GM12878 (cell line): ENCODE measurements around the gene CCBE1. TPM values are rescaled to one million over a fixed set of nuclear protein-coding genes. Genes with fewer than 3 reads are reported as not detected.

Experiments used
- ATAC-seq: fragments of 200-7000 bp; cut with Tn5 transposase; 3 replicates; pipeline ENCODE4 v1.9.1; 2020; ENCODE audit warnings: mild to moderate bottlenecking, moderate library complexity
- BruUV-seq: library from RNA; stranded (reverse); fragments of 400-500 nt; replicated peaks from 2 replicates; lab custom pipeline; 2021; lab: Mats Ljungman, UMichigan
- CTCF ChIA-PET: fragments of 300-600 bp; sonication (Branson Sonifier 250); formaldehyde crosslinking; extraction: SDS; loops from one replicate; lab custom pipeline; 2021; ENCODE audit warnings: inconsistent platforms; lab: Yijun Ruan, JAX
- POLR2A ChIA-PET: fragments of 350-600 bp; formaldehyde crosslinking; extraction: SDS; loops from one replicate; lab custom pipeline; 2021; ENCODE audit warnings: inconsistent platforms; lab: Charles Lee
- RAD21 ChIA-PET: fragments of 300-600 bp; sonication (Branson Sonifier 250); formaldehyde crosslinking; loops from one replicate; lab custom pipeline; 2023; ENCODE audit warnings: antibody characterized with exemption; ENCODE audit not compliant: unreplicated experiment; lab: Charles Lee
- SMC1A ChIA-PET: fragments of 300-600 bp; sonication (Branson Sonifier 250); formaldehyde crosslinking; loops from one replicate; lab custom pipeline; 2023; ENCODE audit not compliant: unreplicated experiment, uncharacterized antibody; lab: Charles Lee
- DNase-seq: peaks from one replicate; pipeline ENCODE4 v3.0.0-alpha.2; 2011; ENCODE audit warnings: low read depth, low spot score
- FAIRE-seq: peaks from 3 replicates; lab custom pipeline; 2011; peaks lifted over from hg19 to GRCh38; lab: Jason Lieb, UNC
- H2AFZ ChIP-seq: 2 replicates; pipeline ENCODE4 v1.6.0; 2011; ENCODE audit warnings: low read depth, low read length, control low read depth; ENCODE audit not compliant: control insufficient read depth
- H3K27ac ChIP-seq: 2 replicates; pipeline ENCODE4 v1.5.1; 2011; ENCODE audit warnings: control low read depth; ENCODE audit not compliant: control insufficient read depth, insufficient read depth
- H3K27me3 ChIP-seq, 2 experiments: replicated peaks in 1 of 2; 2 replicates each; pipeline versions ENCODE4 v1.6.0 to v1.6.1; 2011; ENCODE audit warnings: low read length in 1 of 2; ENCODE audit not compliant: control insufficient read depth in 2 of 2, insufficient read depth in 2 of 2
- H3K36me3 ChIP-seq, 2 experiments: 2 replicates each; pipeline ENCODE4 v1.5.1; 2011; ENCODE audit warnings: low read length in 1 of 2; ENCODE audit not compliant: control insufficient read depth in 2 of 2, insufficient read depth in 2 of 2
- H3K4me1 ChIP-seq: 2 replicates; pipeline ENCODE4 v1.6.1; 2011; ENCODE audit warnings: mild to moderate bottlenecking, low read length, moderate library complexity, mixed read lengths; ENCODE audit not compliant: control insufficient read depth, insufficient read depth
- H3K4me2 ChIP-seq: 2 replicates; pipeline ENCODE4 v1.6.0; 2011; ENCODE audit warnings: control low read depth; ENCODE audit not compliant: control insufficient read depth, insufficient read depth
- H3K4me3 ChIP-seq: fragments of 200-600 bp; sonication (generic); 2 replicates; pipeline ENCODE4 v1.5.1; 2016
- H3K79me2 ChIP-seq: 2 replicates; pipeline ENCODE4 v1.6.0; 2011; ENCODE audit warnings: low read length; ENCODE audit not compliant: control insufficient read depth, insufficient read depth
- H3K9ac ChIP-seq: 2 replicates; pipeline ENCODE4 v1.8.0; 2011; ENCODE audit warnings: low read length, control low read depth, mixed read lengths; ENCODE audit not compliant: control insufficient read depth, insufficient read depth
- H3K9me3 ChIP-seq: replicated peaks from 3 replicates; pipeline ENCODE4 v1.5.1; 2011; ENCODE audit warnings: mild to moderate bottlenecking, low read length; ENCODE audit not compliant: control insufficient read depth, insufficient read depth
- H4K20me1 ChIP-seq: 2 replicates; pipeline ENCODE4 v1.6.0; 2011; ENCODE audit not compliant: control insufficient read depth, insufficient read depth
- CHD1 ChIP-seq: IDR thresholded peaks from 2 replicates; pipeline ENCODE4 v1.6.1; 2012; ENCODE audit warnings: low read depth, low read length, improper control_type of control experiment
- EP300 ChIP-seq, 2 experiments: fragments of 150-350 bp in 1 of 2; IDR thresholded peaks; 2 replicates each; pipeline ENCODE4 v1.6.1; 2011 to 2012; ENCODE audit warnings: low read depth in 2 of 2, low read length in 2 of 2, borderline replicate concordance in 1 of 2, improper control_type of control experiment in 1 of 2, inconsistent platforms in 1 of 2; ENCODE audit not compliant: control insufficient read depth in 1 of 2
- HDAC2 ChIP-seq: fragments of 200-600 bp; sonication (generic); IDR thresholded peaks from 2 replicates; pipeline ENCODE4 v1.6.1; 2017
- HDGF ChIP-seq: fragments of 450-650 bp; IDR thresholded peaks from 2 replicates; pipeline ENCODE4 v1.6.1; 2016; ENCODE audit warnings: antibody characterized with exemption
- IKZF1 ChIP-seq: fragments of 450-650 bp; conservative IDR thresholded peaks from 2 replicates; pipeline ENCODE4 v1.6.1; 2017; ENCODE audit warnings: antibody characterized with exemption, mild to moderate bottlenecking
- KAT2A ChIP-seq: conservative IDR thresholded peaks from 2 replicates; pipeline ENCODE4 v1.6.1; 2011; ENCODE audit warnings: low read depth, low read length; ENCODE audit not compliant: control insufficient read depth
- RFX5 ChIP-seq: IDR thresholded peaks from 2 replicates; pipeline ENCODE4 v1.6.1; 2011; ENCODE audit warnings: low read depth, low read length, improper control_type of control experiment
- SUZ12 ChIP-seq: fragments of 200-600 bp; sonication (generic); IDR thresholded peaks from one replicate; pipeline ENCODE4 v1.6.1; 2018; ENCODE audit warnings: antibody characterized with exemption, mild to moderate bottlenecking; ENCODE audit not compliant: unreplicated experiment
- TCF3 ChIP-seq: IDR thresholded peaks from 2 replicates; pipeline ENCODE4 v1.6.1; 2012; ENCODE audit warnings: low read depth, mild to moderate bottlenecking, low read length, borderline replicate concordance; ENCODE audit not compliant: insufficient read depth
- ZBTB33 ChIP-seq: fragments of 450-650 bp; IDR thresholded peaks from 2 replicates; pipeline ENCODE4 v1.6.1; 2017; ENCODE audit warnings: mild to moderate bottlenecking
- ZNF384 ChIP-seq: IDR thresholded peaks from 2 replicates; pipeline ENCODE4 v1.6.1; 2012; ENCODE audit warnings: low read depth, mild to moderate bottlenecking, low read length, improper control_type of control experiment, borderline replicate concordance
- ZNF592 ChIP-seq: fragments of 450-650 bp; IDR thresholded peaks from 2 replicates; pipeline ENCODE4 v1.6.1; 2017; ENCODE audit warnings: mild to moderate bottlenecking, moderate library complexity
- WGBS: methylation state at CpG from one replicate; pipeline ENCODE4 v1.1.6; 2016; ENCODE audit warnings: low lambda C conversion rate; ENCODE audit not compliant: insufficient replicate concordance, insufficient coverage; ENCODE audit errors: missing lambda C conversion rate; 5-methylcytosine and 5-hydroxymethylcytosine counted together
- in situ Hi-C: fragments of 300-500 bp; cut with MboI; formaldehyde crosslinking; loops from 9 replicates; pipeline ENCODE4 v1.14.3; 2018; ENCODE audit warnings: mixed read lengths
- intact Hi-C: fragments of 100-400 bp; cut with micrococcal nuclease; formaldehyde crosslinking; loops from one replicate; pipeline ENCODE4 v1.14.2; 2022; ENCODE audit not compliant: unreplicated experiment
- polyA plus RNA-seq, 11 experiments: library from polyadenylated mRNA; depleted of rRNA in 4 of 11; unstranded in 6 of 11; stranded (reverse) in 5 of 11; fragments of >200 nt; fragmentation: Nextera tagmentation in 4 of 11; fragmentation: Illumina TruSeq in 1 of 11; extraction: Ambion mirVana in 4 of 11; extraction: Trizol in 1 of 11; gene quantifications; 1 replicate in 1 of 11; 2 replicates in 10 of 11; pipeline versions ENCODE4 v1.2.1 to v1.2.3, GENCODE V29; 2011 to 2016; ENCODE audit warnings: inconsistent platforms in 2 of 11, missing spikeins in 2 of 11, low read depth in 1 of 11
- total RNA-seq, 4 experiments: library from RNA; depleted of rRNA in 3 of 4; stranded (reverse); fragments of >200 nt in 3 of 4; fragmentation: Illumina TruSeq in 1 of 4; extraction: Trizol in 1 of 4; gene quantifications; 2 replicates each; pipeline versions ENCODE4 v1.2.1 to v1.2.3, GENCODE V29; 2013 to 2021

The CCBE1 gene
- total and polyA plus RNA-seq, 10 of the 15 experiments (the other 5 are each of a cell fraction or from before 2014, with no cell fraction given), result 0.03 to 0.49 (median 0.04) TPM; not detected in 7

- Histone ChIP-seq H3K9ac (no peak overlapping the region), H3K4me1 (no peaks in the 10 kb centered on the region), H4K20me1 (no peaks in the 10 kb centered on the region), H3K4me3 (no peak overlapping the region), H3K4me2 (no peak overlapping the region), H2AFZ (no peak overlapping the region), H3K27me3 (peaks cover 6% of the 10 kb centered on the region in 2 experiments), H3K79me2 (no peaks in the 10 kb centered on the region), H3K9me3 (no peaks in the 10 kb centered on the region), H3K36me3 (no peaks in the 10 kb centered on the region), H3K27ac (no peak overlapping the region)
- CTCF ChIA-PET, result interaction anchor here (2.5 kb wide), 1 partner anchor 129 kb away, joined by 11 read pairs; no protein-coding TSS in a partner anchor
- intact Hi-C loops, result loop anchor here (5.0 kb wide), 1 partner anchor 127 kb away; no protein-coding TSS in a partner anchor
- SMC1A ChIA-PET, result interaction anchor here (1.1 kb wide), 1 partner anchor 10 kb away, joined by 4 read pairs; no protein-coding TSS in a partner anchor
- FAIRE-seq (no peak), DNase-seq (no peak), ATAC-seq (no peak)
- TF ChIP-seq CHD1, result no peak
- TF ChIP-seq SUZ12, result no peak
- TF ChIP-seq TCF3, result no peak
- 0% methylated on average over 4 of the region's 4 CpGs for WGBS
- in situ Hi-C loops, result no loop called here
- BruUV-seq, result no TSS peak
- POLR2A ChIA-PET, result no interaction called here
- RAD21 ChIA-PET, result no interaction called here
These were observed 2.4 kb downstream of the CCBE1 start for GRCh38 chr18:59694824-59695223.

GRCh38 chr18:59691996-59692395, 5.2 kb downstream of the CCBE1 start:
- ATAC-seq (no peak), FAIRE-seq (no peak)
- BruUV-seq, result no TSS peak
- TF ChIP-seq ZBTB33 (no peak), HDAC2 (no peak), KAT2A (no peak), ZNF592 (no peak), ZNF384 (no peak), EP300 (IDR thresholded peaks at IDR 0.05; ENCODE audit: borderline replicate concordance in 1 of 2, control insufficient read depth in 1 of 2, low read depth in 2 of 2, low read length in 2 of 2) (no peak), RFX5 (no peak), HDGF (no peak), IKZF1 (no peak)
- TF ChIP-seq, all 136 proteins: peak for 0
- H4K20me1 ChIP-seq, result no peaks in the 10 kb centered on the region
- H3K36me3 ChIP-seq, result no peaks in the 10 kb centered on the region
- no peak overlapping the region for H2AFZ ChIP-seq
- H3K27ac ChIP-seq, result no peak overlapping the region
- no peak overlapping the region for H3K4me2 ChIP-seq
- CTCF ChIA-PET, result interaction anchor here (2.1 kb wide), 1 partner anchor 10 kb away, joined by 8 read pairs; no protein-coding TSS in a partner anchor
- H3K27me3 ChIP-seq, result peaks cover 3 to 6% of the 10 kb centered on the region in 2 experiments
- H3K9me3 ChIP-seq, result no peaks in the 10 kb centered on the region
- RAD21 ChIA-PET, result no interaction called here
- intact Hi-C loops, result no loop called here
- in situ Hi-C loops, result no loop called here
- POLR2A ChIA-PET, result no interaction called here
- H3K79me2 ChIP-seq, result no peaks in the 10 kb centered on the region
- no peaks in the 10 kb centered on the region for H3K4me1 ChIP-seq
- SMC1A ChIA-PET, result no interaction called here
- H3K4me3 ChIP-seq, result no peak overlapping the region
- no peak overlapping the region for H3K9ac ChIP-seq
- 16% methylated on average over 4 of the region's 4 CpGs for WGBS
- no peak for DNase-seq
